OCI-LY7 (cell line): Measurements from ENCODE around the gene FBXW7.

Experiments used
- CTCF ChIP-seq: fragments of 200-600 bp; sonication (generic); conservative IDR thresholded peaks from 2 replicates; pipeline ENCODE4 v1.5.1; 2014; ENCODE audit warnings: mild to moderate bottlenecking, antibody characterized with exemption, low read length, moderate library complexity, mixed read lengths
- EZH2phosphoT487 ChIP-seq: fragments of 200-600 bp; sonication (generic); IDR thresholded peaks from 2 replicates; pipeline ENCODE4 v1.6.1; 2018; ENCODE audit warnings: low read depth, borderline replicate concordance, mild to moderate bottlenecking, mixed run types, antibody characterized with exemption, low read length, moderate library complexity, mixed read lengths

GRCh38 chr4:152431784-152432183, 104.1 kb downstream of the FBXW7 start:
- TF ChIP-seq CTCF, result no peak
- TF ChIP-seq EZH2phosphoT487, result no peak
